ENCODE data around the gene GOLGA6L26. TPM values are rescaled to one million over a fixed set of nuclear protein-coding genes. Genes with fewer than 3 reads are reported as not detected.
"Not testable (repeated sequence)": the region's sequence is repeated elsewhere in the genome, so short reads cannot be mapped to it uniquely, and the experiment has no call there.

GOLGA6L26 gene
- total RNA-seq, 1 donor from 2014 or later = not detected

- H3K4me3 ChIP-seq (ENCODE audit: low read depth, low read length); H3K27me3 ChIP-seq (ENCODE audit: control insufficient read depth, insufficient read depth, low read length); DNase-seq (ENCODE audit: low read depth); H3K36me3 ChIP-seq (ENCODE audit: control insufficient read depth, insufficient read depth, low read length): not testable (repeated sequence)
Measured at GRCh38 chr15:23311233-23311632, 22.8 kb downstream of the GOLGA6L26 start.

GRCh38 chr15:23305921-23306320 lies 28.1 kb downstream of the GOLGA6L26 start:
- not testable (repeated sequence) for H3K36me3 ChIP-seq (ENCODE audit: control insufficient read depth, insufficient read depth, low read length); DNase-seq (ENCODE audit: low read depth); H3K4me3 ChIP-seq (ENCODE audit: low read depth, low read length); H3K27me3 ChIP-seq (ENCODE audit: control insufficient read depth, insufficient read depth, low read length)

GRCh38 chr15:23304805-23305204 lies 29.2 kb downstream of the GOLGA6L26 start:
- H3K4me3 ChIP-seq (ENCODE audit: low read depth, low read length) = peak overlapping the region; percentile 45
- not testable (repeated sequence) for DNase-seq (ENCODE audit: low read depth); H3K27me3 ChIP-seq (ENCODE audit: control insufficient read depth, insufficient read depth, low read length); H3K36me3 ChIP-seq (ENCODE audit: control insufficient read depth, insufficient read depth, low read length)

- H3K4me3 ChIP-seq (ENCODE audit: low read depth, low read length) = peak overlapping the region; percentile 45
- not testable (repeated sequence) for H3K36me3 ChIP-seq (ENCODE audit: control insufficient read depth, insufficient read depth, low read length); H3K27me3 ChIP-seq (ENCODE audit: control insufficient read depth, insufficient read depth, low read length); DNase-seq (ENCODE audit: low read depth)
Measured at GRCh38 chr15:23304267-23304666, 29.7 kb downstream of the GOLGA6L26 start.

GRCh38 chr15:23303654-23304053 lies 30.3 kb downstream of the GOLGA6L26 start:
- not testable (repeated sequence) for H3K36me3 ChIP-seq (ENCODE audit: control insufficient read depth, insufficient read depth, low read length); H3K27me3 ChIP-seq (ENCODE audit: control insufficient read depth, insufficient read depth, low read length)
- H3K4me3 ChIP-seq (ENCODE audit: low read depth, low read length) = peak overlapping the region; percentile 45
- DNase-seq (ENCODE audit: low read depth) = peak; percentile 0

GRCh38 chr15:23303246-23303645 lies 30.8 kb downstream of the GOLGA6L26 start:
- H3K27me3 ChIP-seq (ENCODE audit: control insufficient read depth, insufficient read depth, low read length); DNase-seq (ENCODE audit: low read depth); H3K36me3 ChIP-seq (ENCODE audit: control insufficient read depth, insufficient read depth, low read length): not testable (repeated sequence)
- H3K4me3 ChIP-seq (ENCODE audit: low read depth, low read length) = peak overlapping the region; percentile 26

Other genes with a start within 250 kb of the GOLGA6L26 start
- not detected in 2 replicates for gene GOLGA6L1, start 197.4 kb downstream of the GOLGA6L26 start, total RNA-seq
- not detected in 2 replicates for gene GOLGA8S, start 20.6 kb upstream of the GOLGA6L26 start, total RNA-seq
- gene GOLGA6L2, start 113.0 kb upstream of the GOLGA6L26 start, total RNA-seq = not detected in 2 replicates
- gene MKRN3, start 231.5 kb upstream of the GOLGA6L26 start, total RNA-seq = 3.0 and 3.1 TPM in 2 replicates